ENCODE data around the gene COQ8B.

Gene COQ8B

DNA sequence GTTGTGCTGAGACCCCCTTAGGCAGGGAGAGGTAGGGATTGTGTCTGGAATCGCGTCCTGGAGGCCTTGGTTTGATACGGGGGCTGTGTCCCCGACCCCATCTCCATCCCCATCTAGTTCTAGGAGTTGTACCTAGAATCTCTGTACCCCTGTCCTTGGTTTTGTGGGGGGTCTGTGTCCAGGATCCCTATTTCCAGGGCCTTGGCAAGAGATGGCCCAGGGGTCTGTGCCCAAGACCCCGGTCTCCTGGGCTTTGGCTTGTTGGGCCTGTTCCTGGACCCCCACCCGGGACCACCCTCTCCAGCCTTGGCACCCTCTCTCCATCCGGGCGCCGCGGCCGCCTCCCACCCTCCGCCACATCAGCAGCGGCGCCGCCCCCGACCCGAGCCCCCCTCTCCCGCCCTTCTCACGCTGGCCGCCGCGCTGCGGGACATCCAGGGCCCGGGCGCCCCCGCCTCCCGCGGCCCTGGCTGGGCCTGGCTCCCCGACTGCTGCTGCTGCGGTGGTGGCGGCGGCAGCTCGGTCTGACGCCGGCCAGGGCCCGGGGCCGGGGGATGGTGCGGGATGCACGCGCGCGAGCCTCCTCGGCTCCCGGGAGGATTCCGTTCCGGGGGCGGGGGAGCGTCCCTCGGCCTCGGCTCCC is 26.5 kb downstream of the COQ8B start, which contains the start of gene NUMBL:
Gene NUMBL (minus strand): TSS at position 602 of the 643 bp plus-strand sequence. CDS start 168 bp downstream, at position 434.
- DNase-seq, result no peak

DNA sequence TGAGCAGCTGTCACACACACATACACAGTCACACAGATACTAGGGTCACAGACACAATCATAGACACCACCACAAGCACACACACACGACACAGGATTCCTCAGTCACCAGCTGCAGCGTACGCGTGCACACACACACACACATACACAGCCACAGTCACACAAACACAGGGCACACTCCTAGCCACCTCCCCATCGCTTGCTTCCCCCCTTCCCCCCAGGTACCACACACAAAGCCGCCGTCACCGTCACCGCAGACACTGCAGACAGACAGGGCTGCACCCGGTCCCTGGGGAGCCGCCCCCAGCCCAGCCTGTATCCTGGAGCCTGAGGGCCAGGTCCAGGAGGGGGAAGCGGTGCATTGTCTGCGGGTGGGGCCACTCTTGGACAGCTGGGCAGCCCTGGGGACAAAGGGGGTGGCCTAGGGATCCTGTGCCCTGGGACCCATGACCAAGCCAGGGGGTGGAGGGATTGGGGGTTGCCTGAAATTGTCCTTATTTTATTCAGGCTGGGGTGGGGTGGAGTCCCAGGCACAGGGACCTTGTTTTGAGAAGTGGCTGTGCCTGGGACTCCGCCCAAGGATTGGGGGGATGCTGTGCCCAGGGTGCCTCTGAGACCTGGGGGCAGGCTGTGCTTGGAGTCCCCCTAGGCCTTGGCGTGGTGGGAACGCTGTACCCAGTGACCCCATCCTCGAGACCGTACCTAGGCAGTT is 27.2 kb downstream of the COQ8B start:
- no peak for DNase-seq

DNA sequence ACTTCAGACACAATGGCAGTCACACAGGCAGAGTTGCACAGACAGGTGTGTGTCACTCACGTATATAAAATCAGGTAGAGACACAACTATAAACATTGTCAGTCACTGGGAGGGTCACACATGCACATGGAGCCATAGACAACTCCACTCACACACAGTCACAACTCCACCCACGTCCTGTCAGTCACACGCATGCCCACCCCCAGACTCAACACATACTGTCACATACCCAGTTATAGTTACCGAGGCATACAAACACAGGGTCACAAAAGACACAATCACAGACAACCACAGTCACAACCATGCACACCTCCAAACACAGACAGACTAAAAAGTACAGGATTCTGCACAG is 27.7 kb downstream of the COQ8B start:
- no peak for DNase-seq

DNA sequence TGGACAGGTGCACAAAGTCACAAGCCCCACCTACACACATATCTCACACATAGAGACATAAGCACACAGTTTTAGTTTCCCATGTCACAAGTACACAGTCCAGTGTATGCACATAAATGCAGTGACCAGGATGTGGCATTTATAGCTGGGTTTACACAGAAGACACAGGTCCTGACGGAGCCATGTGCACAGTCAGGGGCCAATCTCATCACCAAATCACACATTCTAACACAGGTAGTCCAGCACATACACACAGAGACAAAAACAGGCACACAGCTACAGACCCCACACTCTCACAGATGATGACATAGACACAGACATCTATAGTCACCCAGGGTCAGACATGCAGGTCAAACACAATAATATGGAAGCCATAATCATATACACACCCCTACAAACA is 28.4 kb downstream of the COQ8B start:
- no peak for DNase-seq

DNA sequence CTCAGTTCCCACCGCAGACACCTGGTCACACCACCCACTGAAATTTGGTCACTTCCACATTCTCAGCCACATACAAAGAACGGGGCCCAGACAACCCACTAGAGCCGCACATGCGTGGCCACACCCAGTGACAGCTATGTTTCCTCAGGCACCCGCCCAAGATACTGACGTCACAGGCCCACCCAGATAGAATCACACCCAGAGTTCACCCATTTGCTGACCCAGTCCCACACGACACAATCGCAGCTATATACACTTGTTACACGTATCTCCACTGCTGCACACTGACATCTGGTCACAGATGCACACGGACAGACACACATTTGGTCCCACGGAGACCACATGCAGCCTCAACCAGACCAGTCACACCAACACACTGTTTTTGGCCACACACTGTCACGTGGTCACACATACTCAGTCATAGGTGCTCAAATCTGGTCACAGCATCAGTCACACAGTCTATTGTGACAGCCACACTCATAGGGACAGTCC is 29.1 kb downstream of the COQ8B start:
- DNase-seq, result no peak

DNA sequence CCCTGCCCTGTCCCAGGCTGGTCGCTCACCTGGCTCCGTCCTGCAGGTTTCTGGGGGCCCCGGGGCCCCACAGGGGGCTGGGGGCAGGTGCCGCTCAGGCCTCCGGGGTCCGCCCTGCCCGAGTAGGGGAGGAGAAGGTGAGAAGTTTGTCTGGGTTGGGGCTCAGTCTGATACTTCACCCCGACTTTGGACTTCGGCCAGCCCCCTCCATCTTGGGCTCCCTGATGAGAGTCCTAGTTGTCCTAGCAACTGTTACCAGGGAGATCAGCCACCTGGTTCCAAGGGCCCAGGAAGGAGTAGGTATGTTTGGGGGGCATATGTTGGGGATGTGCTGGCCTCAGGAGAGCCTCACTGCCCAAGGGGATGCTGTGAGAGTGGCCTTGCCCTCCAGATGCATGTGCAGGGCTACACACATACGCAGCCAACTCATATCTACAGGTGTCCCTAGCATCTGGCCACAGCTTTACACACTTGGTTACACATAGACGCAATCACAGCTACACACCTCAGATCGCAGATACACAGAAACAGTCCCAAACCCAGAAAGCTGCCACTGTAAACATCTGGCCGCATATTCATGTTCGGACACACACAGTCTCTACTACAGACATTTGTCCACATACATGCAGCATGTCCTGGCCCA is 29.7 kb downstream of the COQ8B start:
- DNase-seq, result no peak

DNA sequence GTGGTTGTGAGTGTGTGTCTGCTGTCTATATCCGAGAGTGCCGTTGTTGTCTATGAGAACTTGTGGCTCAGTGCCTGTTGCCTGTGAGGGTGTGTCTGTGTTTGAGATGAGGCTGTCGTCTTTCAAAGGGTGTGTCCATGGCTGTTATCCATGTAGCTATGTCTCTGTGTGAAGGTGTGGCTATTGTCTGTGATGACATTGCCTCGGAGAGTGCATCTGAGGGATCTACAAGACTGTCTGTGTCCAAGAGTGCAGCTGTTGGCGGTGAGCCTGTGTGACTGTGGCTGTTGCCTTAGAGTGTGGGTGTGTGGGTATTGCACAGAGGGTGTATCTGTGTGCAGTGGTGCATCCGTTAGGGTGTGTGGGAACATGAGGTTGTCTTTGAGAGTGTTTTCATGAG is 31.1 kb downstream of the COQ8B start:
- DNase-seq, result no peak

DNA sequence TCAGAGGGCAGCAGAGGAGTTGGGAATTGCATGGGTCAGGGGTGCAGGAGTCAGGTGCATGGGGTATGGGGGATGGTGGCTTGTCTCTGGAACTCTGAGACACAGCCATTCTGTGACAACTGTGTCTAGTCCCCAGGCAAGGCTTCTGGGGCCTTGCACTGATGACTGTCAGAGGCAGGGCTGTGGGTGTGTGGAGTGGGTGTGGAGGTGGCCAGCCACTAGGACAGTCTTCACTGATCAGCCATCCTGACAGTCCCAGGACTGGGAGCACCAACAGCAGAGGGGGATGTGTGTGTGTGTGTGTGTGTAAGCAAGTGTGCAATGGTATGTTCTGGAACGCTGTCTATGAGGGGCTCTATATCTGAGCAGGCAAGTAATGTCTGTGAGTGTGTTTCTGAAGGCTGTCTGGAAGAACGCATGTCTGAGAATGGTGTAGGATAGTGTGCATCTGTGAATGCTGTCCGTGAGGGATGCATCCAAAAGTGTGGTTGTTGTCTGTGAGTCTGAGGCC is 31.6 kb downstream of the COQ8B start:
- no peak for DNase-seq

DNA sequence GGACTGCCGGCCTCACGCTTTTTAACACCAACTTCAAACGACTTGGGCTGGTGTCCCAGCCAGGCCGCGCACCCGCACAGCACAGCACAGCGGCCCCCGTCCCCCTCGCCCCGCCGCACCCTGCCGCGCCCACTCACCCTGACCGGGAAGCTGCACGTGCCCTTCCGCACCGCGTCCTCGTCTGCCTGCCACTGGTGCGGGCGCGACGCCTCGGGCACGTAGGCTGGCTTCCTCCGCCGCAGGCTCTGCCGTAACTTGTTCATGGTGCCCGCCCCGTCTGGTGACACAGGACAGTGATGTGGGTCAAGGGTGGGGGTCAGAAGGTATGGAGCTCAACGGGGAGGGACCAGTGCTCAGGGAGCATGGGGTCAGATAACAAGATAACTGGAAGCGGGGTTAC is 32.4 kb downstream of the COQ8B start:
- no peak for DNase-seq

DNA sequence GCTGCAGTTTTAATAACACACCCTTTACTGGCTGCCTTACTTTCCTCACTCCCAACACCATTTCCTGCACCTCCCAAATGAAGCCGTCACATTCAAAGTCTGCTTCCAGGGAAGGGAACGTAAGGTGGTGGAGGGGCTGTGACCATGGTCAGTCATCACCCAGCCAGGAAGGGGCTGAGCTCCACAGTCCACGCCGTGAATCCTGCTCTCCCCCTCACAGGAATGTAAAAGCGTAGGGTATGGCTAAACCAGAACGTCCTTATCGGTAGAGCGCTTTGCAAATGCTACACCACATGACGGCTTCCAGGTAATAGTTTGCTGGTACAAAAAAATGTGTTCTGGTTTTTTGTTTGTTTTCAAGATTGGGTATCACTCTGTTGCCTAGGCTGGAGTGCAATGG is 33.2 kb downstream of the COQ8B start:
- no peak for DNase-seq

DNA sequence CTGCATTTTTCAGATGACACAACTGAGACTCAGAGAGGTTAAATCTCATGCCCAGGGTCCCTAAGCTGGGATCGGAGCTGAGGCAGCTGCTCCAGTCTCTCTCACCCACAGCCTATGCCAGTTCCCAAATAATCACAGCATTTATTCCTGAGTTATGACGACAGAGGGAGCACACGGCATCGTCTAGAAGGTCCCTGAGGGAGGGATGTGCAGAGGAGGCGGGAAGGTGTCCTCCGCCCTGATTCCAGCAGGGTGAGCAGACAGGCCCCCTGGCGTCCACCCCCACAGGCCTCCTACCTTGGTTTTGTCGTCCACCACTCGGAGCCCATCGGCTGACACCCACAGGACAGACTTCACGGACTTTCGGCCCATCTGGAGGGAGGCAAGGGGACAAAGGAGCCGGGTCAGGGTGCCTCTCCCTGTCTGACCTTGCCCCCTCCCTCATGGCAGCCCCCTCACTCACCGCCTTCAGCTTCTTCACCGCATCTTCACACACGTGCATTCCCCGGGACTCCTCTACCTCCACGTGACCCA is 34.2 kb downstream of the COQ8B start:
- no peak for DNase-seq

DNA sequence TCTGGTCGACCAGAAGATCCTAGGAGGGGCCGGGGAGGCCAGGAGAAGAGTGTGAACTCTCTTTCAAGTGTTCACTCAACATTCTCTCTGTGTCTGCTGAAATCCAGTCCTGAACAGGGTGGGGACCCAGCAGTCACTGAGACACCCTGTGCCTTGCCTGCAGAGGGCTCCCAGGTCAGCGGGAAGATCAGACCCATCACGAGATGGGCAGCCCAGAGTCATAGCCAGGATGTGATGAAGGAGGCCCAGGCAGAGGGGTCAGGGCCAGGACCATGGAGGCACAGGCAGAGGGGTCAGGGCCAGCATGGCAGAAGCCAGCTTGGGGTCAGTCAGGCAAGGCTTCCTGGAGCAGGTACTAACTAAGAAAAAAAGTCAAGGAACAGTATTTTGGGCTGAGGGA is 35.6 kb downstream of the COQ8B start:
- DNase-seq, result no peak

DNA sequence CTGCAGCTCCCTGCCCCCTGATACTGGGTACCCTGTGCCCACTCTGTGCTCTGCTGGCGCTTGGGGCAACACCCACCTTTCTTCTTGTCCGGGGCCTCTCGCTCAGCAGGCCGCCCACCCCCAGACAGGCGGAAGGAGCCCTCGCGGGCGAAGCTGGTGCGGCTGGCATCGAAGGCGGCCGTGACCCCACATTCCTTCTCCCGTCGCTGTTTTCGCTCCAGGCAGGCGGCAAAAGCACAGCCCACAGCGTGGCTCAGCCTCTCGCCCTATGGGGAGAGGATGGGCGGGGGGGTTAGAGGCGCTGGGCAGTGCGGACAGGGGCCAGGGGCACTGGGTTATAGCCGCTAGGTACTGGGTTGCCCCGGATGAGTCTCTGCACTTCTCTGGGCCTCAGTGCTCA is 39.5 kb downstream of the COQ8B start:
- no peak for DNase-seq

DNA sequence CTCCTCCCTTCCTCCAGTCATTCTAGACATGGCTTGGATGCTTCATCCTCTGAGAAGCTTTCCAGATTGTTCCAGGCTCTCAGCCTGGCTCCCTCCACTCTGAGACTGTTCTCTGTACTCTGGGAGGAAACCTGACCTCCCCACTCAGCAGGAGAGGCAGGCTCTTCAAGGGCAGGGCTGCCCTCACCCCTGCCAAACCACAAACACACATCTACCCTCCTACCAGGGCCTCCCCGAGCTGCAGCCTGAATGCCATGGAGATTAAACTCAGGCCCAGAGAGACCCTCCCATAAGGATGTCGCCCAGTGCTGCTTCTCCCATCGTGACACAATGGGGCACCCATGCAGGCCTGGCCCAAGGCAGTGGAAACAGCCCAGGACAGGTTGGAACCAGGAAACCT is 42.4 kb downstream of the COQ8B start:
- DNase-seq, result no peak

DNA sequence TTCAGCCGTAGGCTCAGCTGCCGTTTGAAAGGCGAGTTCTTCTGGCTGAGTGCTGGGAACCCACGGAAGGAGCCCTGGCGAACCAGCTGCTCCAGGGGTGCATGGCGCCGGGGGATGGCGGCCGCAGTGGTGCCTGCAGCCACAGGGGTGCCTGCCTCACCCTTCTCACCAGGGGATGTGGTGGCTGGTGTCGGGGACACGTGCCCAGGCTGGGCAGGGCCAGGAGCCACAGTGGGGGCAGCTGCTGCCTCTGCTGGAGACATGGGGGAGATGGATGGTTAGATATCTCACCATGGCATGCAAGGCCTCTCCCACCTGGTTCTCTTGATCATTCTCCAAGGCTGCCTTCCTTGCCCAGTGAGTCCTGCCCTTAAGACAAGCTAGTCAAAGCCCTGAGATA is 43.3 kb downstream of the COQ8B start:
- DNase-seq, result no peak

DNA sequence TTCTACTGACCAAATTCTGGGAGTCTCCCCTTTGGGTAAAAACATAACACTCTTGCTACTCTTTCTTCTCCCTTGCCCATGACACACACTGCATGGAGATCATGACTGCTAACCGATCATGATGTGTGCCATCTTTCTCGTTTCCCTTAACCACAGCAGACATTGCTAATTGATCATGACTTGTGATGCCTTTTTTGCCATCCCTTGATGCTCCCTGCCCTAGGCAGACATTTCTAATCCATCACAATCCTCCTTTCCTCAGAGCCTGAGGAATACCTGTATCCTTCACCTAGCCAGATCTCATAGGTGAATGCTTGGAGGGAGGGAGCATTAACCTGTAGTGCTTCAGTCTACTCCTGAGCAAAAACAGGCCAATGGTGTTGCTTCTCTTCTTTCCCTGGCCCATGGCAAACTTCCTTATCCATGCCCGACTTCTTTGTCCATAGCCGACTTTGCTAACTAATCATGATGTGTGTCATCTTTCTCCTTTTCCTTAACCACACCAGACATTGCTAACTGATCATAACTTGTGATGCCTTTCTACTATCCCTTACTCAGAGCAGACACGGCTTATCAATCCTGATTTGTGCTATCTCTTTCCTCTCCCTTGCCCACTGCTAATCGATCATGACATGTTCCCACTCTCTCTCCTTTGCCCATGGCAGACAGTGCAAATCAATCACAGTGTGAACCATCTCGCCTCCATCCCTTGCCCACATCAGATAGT is 44.0 kb downstream of the COQ8B start:
- DNase-seq, result no peak

DNA sequence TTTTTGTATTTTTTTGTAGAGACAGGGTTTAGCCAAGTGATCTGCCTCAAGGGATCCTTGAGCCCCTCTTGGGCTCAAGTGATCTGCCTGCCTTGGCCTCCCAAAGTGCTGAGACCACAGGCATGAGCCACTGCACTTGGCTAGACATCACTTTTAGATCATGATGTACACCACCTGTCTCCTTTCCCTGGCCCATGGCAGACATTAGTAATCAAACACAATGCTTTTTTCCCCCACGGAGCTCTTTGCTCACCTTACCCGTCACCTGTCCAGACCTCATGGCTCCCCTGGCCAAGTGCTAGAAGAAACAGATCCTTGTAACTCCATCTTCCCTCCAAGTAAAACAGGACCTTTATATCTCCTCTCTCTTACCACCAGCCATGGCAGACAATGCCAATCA is 44.6 kb downstream of the COQ8B start:
- no peak for DNase-seq

DNA sequence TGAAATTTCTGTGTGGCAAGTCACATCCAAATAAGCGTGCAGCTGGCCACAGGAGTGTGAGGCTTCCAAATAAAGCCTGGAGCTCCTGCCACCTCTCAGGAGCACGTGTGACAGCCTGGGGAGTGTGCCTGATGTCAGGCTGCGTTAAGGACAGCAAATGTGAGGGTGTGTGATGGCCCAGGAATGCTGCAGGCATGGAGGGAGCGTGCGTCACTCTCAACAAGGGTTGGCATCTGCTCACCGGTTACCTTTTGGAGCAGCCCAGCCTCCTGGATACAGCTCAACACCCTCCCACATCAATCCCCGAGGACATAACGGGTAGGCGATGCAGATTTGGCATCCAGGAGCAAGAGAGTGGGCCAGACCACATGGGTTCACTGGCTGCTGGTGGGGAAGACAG is 45.3 kb downstream of the COQ8B start:
- DNase-seq, result no peak

DNA sequence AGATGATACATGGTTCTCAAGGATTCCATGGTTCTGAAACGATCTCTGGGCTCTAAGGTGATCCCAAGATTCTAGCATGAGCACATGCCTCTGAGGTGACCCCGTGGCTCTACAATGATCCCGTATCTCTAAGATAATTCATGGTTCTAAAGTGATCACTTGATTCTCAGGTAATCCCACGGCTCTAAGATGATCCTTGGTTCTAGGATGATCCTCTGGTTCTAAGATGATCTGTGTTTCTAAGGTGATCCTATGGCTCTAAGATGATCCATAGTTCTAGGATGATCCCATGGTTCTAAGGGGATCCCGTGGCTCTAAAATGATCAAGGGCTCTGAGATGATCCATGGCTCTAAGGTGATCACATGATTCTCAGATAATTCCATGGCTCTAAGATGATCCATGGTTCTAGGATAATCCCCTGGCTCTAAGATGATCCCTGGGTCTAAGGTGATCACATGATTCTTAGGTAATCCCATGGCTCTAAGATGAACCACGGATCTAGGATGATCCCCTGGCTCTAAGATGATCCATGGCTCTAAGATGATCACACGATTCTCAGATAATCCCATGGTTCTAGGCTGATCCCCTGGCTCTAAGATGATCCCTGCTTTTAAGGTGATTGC is 47.6 kb downstream of the COQ8B start:
- no peak for DNase-seq

DNA sequence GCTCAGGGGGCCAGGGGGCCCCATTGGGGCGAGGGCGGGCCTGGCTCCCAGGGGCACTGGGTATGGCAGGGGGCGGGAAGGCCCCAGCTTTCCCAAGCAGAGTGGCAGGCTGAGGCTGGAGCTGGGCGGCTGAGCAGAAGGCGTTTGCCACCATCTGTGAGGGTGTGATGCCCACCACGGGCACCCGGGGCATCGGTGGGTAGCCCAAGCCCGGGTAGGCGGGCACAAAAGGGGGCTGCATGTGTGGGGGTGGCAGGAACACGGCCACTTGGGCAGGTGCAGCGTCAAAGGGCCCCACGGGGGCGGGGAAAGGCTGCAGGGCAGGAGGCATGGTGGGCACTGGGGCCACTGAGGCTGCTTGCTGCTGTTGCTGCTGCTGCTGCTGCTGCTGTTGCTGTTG is 49.1 kb downstream of the COQ8B start:
- no peak for DNase-seq

DNA sequence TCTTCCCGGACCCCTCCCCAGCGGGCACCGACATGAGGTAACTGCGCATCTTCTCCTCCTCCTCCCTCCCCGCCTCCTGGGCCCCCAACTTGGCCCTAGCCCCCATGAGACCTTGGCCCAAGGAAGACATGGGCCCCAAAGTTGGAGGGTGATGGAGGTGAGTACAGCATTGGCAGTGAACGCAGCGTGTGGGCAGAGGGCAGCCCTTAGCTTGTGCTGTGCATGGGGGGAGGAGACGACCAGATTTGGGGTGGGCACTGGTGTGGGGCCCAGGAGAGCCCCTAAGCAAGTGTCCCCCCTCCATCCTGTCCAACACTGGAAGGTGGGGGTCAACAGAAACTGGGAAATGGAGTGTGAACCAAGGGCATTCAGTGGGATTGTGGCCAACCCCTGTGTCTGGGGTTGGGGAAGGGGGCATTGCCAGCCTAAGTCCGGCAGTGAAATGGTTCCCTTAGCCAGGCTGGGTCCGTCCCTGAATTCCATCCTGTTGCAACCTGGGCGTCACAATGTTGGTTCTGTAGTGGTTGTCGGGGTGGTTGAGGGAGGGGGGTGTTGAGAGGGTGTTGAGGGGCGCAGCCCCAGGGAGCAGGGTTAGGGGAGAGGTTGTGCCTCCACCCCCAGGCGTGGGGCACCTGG is 49.8 kb downstream of the COQ8B start:
- DNase-seq, result no peak
